Neuronal stem cell (in vitro differentiated cells): ENCODE results near the gene WDR38.
A peak's percentile ranks its signal among the peaks of the same experiment; 100 is the strongest.

Experiments
- DNase-seq: peaks from one replicate; pipeline ENCODE4 v3.0.0-alpha.2; 2013; ENCODE audit warnings: low spot score
- H2AFZ ChIP-seq: one replicate; pipeline ENCODE4 v1.6.1; 2013; ENCODE audit warnings: mild to moderate bottlenecking, low read length, inconsistent platforms
- H2AK5ac ChIP-seq: 2 replicates; pipeline ENCODE4 v1.6.1; 2013; ENCODE audit warnings: low read depth, mild to moderate bottlenecking, inconsistent platforms, low read length, moderate library complexity, mixed read lengths
- H2BK120ac ChIP-seq: 2 replicates; pipeline ENCODE4 v1.6.1; 2013; ENCODE audit warnings: low read depth, mild to moderate bottlenecking, inconsistent platforms, low read length, moderate library complexity, mixed read lengths
- H2BK12ac ChIP-seq: one replicate; pipeline ENCODE4 v1.6.1; 2013; ENCODE audit warnings: low read length, inconsistent platforms
- H2BK15ac ChIP-seq: 2 replicates; pipeline ENCODE4 v1.6.1; 2013; ENCODE audit warnings: mild to moderate bottlenecking, low read length, inconsistent platforms, mixed read lengths
- H2BK5ac ChIP-seq: one replicate; pipeline ENCODE4 v1.6.1; 2013; ENCODE audit warnings: inconsistent platforms, mild to moderate bottlenecking, low read length, moderate library complexity
- H3K14ac ChIP-seq: one replicate; pipeline ENCODE4 v1.6.1; 2013; ENCODE audit warnings: low read length, inconsistent platforms
- H3K18ac ChIP-seq: 2 replicates; pipeline ENCODE4 v1.6.1; 2013; ENCODE audit warnings: low read length, inconsistent platforms
- H3K23ac ChIP-seq: 2 replicates; pipeline ENCODE4 v1.6.1; 2013; ENCODE audit warnings: low read depth, mild to moderate bottlenecking, mixed read lengths, low read length, inconsistent platforms; ENCODE audit not compliant: poor library complexity
- H3K27ac ChIP-seq: replicated peaks from 3 replicates; pipeline ENCODE4 v1.5.1; 2013; ENCODE audit warnings: low read length, inconsistent platforms
- H3K27me3 ChIP-seq, 3 experiments: 2 replicates each; pipeline ENCODE4 v1.6.1; 2013; ENCODE audit warnings: low read length in 3 of 3, mild to moderate bottlenecking in 2 of 3, inconsistent platforms in 1 of 3, low read depth in 1 of 3, mixed read lengths in 1 of 3, moderate library complexity in 1 of 3; ENCODE audit not compliant: control insufficient read depth in 3 of 3, insufficient read depth in 3 of 3
- H3K36me3 ChIP-seq, 2 donors: replicated peaks in 1 of 2; 2 replicates each; pipeline ENCODE4 v1.6.1; 2013; ENCODE audit warnings: low read length in 2 of 2; ENCODE audit not compliant: control insufficient read depth in 2 of 2, insufficient read depth in 2 of 2
- H3K4ac ChIP-seq: 2 replicates; pipeline ENCODE4 v1.6.1; 2013; ENCODE audit warnings: inconsistent platforms, mild to moderate bottlenecking, low read length, moderate library complexity
- H3K4me1 ChIP-seq, 2 donors: 1 replicate in 1 of 2; 2 replicates in 1 of 2; pipeline ENCODE4 v1.6.1; 2013; ENCODE audit warnings: low read length in 2 of 2, low read depth in 1 of 2; ENCODE audit not compliant: control insufficient read depth in 2 of 2, insufficient read depth in 1 of 2
- H3K4me2 ChIP-seq: one replicate; pipeline ENCODE4 v1.6.1; 2013; ENCODE audit warnings: mild to moderate bottlenecking, low read length, inconsistent platforms; ENCODE audit not compliant: insufficient read depth, poor library complexity, severe bottlenecking
- H3K4me3 ChIP-seq, 2 donors: 2 replicates each; pipeline ENCODE4 v1.5.1; 2013; ENCODE audit warnings: low read length in 2 of 2, mild to moderate bottlenecking in 2 of 2, inconsistent platforms in 1 of 2, moderate library complexity in 1 of 2
- H3K79me1 ChIP-seq: one replicate; pipeline ENCODE4 v1.6.1; 2013; ENCODE audit warnings: low read depth, mild to moderate bottlenecking, inconsistent platforms, low read length, moderate library complexity
- H3K9ac ChIP-seq: one replicate; pipeline ENCODE4 v1.6.1; 2013; ENCODE audit warnings: mild to moderate bottlenecking, low read depth, low read length, inconsistent platforms; ENCODE audit not compliant: poor library complexity
- H3K9me3 ChIP-seq, 2 donors: replicated peaks in 1 of 2; 2 replicates each; pipeline versions ENCODE3 to v1.6.1; 2013; ENCODE audit warnings: low read length in 2 of 2, mild to moderate bottlenecking in 2 of 2, inconsistent platforms in 1 of 2, low read depth in 1 of 2, mixed read lengths in 1 of 2, moderate library complexity in 1 of 2; ENCODE audit not compliant: control insufficient read depth in 2 of 2, insufficient read depth in 1 of 2
- H4K8ac ChIP-seq: one replicate; pipeline ENCODE4 v1.6.1; 2013; ENCODE audit warnings: low read depth, mild to moderate bottlenecking, inconsistent platforms, low read length, moderate library complexity
- H4K91ac ChIP-seq: one replicate; pipeline ENCODE4 v1.6.1; 2013; ENCODE audit warnings: low read length, low read depth, mild to moderate bottlenecking, inconsistent platforms; ENCODE audit not compliant: poor library complexity
- WGBS, 2 donors: extraction: QIAGEN DNeasy Blood & Tissue Kit; methylation state at CpG; one replicate each; pipeline ENCODE4 v1.1.7; 2013; ENCODE audit warnings: missing lambda C conversion rate in 2 of 2, mixed read lengths in 1 of 2; ENCODE audit not compliant: insufficient read length in 2 of 2, insufficient replicate concordance in 1 of 2; ENCODE audit errors: extremely low coverage in 2 of 2; 5-methylcytosine and 5-hydroxymethylcytosine counted together

Gene WDR38

GRCh38 chr9:124859803-124860581, 6.7 kb downstream of the WDR38 start:
- H3K36me3 ChIP-seq = peaks cover 43 to 51% of the 10 kb centered on the region in 2 donors
- WGBS, 2 donors = no CpG with 5 or more reads among the region's 10 CpGs
- no peak for DNase-seq
- H3K79me1 ChIP-seq = peaks cover 12% of the 10 kb centered on the region
- no peak overlapping the region for H2AFZ ChIP-seq
- H3K4me3 ChIP-seq = peak overlapping the region in 1 of 2 donors; percentile 96
- H4K8ac ChIP-seq = no peak overlapping the region
- peaks cover 7 to 11% of the 10 kb centered on the region in 2 donors for H3K4me1 ChIP-seq
- no peak overlapping the region for H2BK12ac ChIP-seq
- H3K4ac ChIP-seq = no peak overlapping the region
- no peak overlapping the region for H3K18ac ChIP-seq
- no peak overlapping the region for H4K91ac ChIP-seq
- no peak overlapping the region for H2AK5ac ChIP-seq
- no peak overlapping the region for H3K23ac ChIP-seq
- no peak overlapping the region for H3K27ac ChIP-seq
- H2BK15ac ChIP-seq = no peak overlapping the region
- H3K27me3 ChIP-seq = no peaks in the 10 kb centered on the region
- no peak overlapping the region for H2BK120ac ChIP-seq
- no peak overlapping the region for H3K14ac ChIP-seq
- no peak overlapping the region for H2BK5ac ChIP-seq
- H3K9ac ChIP-seq = no peak overlapping the region
- peak overlapping the region; percentile 80 for H3K4me2 ChIP-seq
- H3K9me3 ChIP-seq = no peaks in the 10 kb centered on the region

- H2AK5ac ChIP-seq = peak overlapping the region; percentile 99
- H3K14ac ChIP-seq = peak overlapping the region; percentile 84
- H3K9ac ChIP-seq = peak overlapping the region; percentile 99
- no peak overlapping the region for H2BK5ac ChIP-seq
- no peaks in the 10 kb centered on the region for H3K27me3 ChIP-seq
- H4K91ac ChIP-seq = peak overlapping the region; percentile 82
- no peak overlapping the region for H2AFZ ChIP-seq
- H2BK120ac ChIP-seq = no peak overlapping the region
- H3K36me3 ChIP-seq = peaks cover 43 to 51% of the 10 kb centered on the region in 2 donors
- peaks cover 7 to 11% of the 10 kb centered on the region in 2 donors for H3K4me1 ChIP-seq
- H3K79me1 ChIP-seq = peaks cover 12% of the 10 kb centered on the region
- no peak overlapping the region for H3K4ac ChIP-seq
- no peak overlapping the region for H3K27ac ChIP-seq
- H3K18ac ChIP-seq = peak overlapping the region; percentile 60
- no peak for DNase-seq
- WGBS, 2 donors = no CpG with 5 or more reads among the region's 12 CpGs
- H3K4me3 ChIP-seq = peak overlapping the region; percentile 94 to 96
- peak overlapping the region; percentile 78 for H4K8ac ChIP-seq
- H2BK15ac ChIP-seq = no peak overlapping the region
- H3K9me3 ChIP-seq = no peaks in the 10 kb centered on the region
- no peak overlapping the region for H2BK12ac ChIP-seq
- peak overlapping the region; percentile 80 for H3K4me2 ChIP-seq
- peak overlapping the region; percentile 98 for H3K23ac ChIP-seq
These were observed 7.5 kb downstream of the WDR38 start for GRCh38 chr9:124860582-124861341.

DNA sequence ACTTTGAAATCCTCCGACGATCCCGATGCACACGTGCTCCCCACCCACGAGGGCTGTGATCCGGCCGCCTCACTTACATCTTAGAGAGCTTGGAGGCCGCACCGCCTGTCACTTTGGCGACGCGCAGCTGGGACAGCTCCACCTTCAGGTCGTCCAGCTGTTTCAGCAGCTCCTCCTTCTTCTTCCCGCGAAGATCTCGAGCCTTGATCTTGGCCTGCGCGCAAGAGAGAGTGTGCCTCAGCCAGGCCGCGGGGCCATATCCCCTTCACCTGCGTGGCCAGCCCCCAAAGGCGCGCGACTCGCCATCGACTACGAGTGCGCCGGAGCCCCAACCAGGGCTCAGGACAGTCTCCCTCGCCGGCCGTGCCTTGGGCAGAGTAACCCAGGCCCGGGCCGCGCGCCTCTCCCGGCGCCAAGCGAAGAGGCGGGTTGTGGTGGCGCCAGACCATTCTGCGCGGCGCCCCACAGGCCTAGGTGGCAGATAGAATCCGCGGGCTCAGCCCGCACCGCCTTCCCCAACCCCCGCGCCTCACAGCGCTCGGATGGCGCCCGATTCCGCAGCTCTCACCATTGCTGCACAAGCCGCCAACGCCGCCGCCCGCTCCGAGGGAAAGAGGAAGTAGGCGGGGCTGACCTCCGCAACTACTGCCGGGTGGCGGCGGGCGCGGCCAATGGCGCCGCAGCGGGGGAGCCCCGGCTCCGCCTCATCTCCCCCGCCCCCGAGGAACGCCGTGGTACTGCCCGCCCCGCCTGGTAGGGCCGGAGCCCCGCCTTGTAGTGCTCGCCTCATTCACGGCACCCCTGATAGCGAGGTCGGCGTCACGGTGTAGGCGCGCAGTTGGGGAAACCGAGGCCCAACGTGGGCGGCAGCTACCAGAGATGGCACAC, 8.3 kb downstream of the WDR38 start, which contains the start of the genes ARPC5L and RPL35:
ARPC5L (plus strand) TSS at position 789 of the 888 bp plus-strand sequence. CDS start 7,161 bp downstream, outside the sequence.
RPL35 (minus strand) TSS at position 616 of the 888 bp plus-strand sequence; CDS start at position 571, 45 bp downstream.
- peaks cover 41 to 47% of the 10 kb centered on the region in 2 donors for H3K36me3 ChIP-seq
- peak within 1 kb of the TSS; percentile 58 for H2BK15ac ChIP-seq
- no peaks in the 10 kb centered on the region for H3K9me3 ChIP-seq
- H4K8ac ChIP-seq = peak within 1 kb of the TSS; percentile 78
- H3K4me2 ChIP-seq = peak within 1 kb of the TSS; percentile 80
- no peaks in the 10 kb centered on the region for H3K27me3 ChIP-seq
- peaks cover 7 to 11% of the 10 kb centered on the region in 2 donors for H3K4me1 ChIP-seq
- H3K4me3 ChIP-seq = peak within 1 kb of the TSS; percentile 94 to 96
- peak; percentile 91 for DNase-seq
- H2BK12ac ChIP-seq = peak within 1 kb of the TSS; percentile 89
- peak within 1 kb of the TSS; percentile 99 for H2AFZ ChIP-seq
- no CpG with 5 or more reads among the region's 92 CpGs for WGBS, 2 donors
- peak within 1 kb of the TSS; percentile 98 for H3K23ac ChIP-seq
- peak within 1 kb of the TSS; percentile 88 for H3K27ac ChIP-seq
- H3K9ac ChIP-seq = peak within 1 kb of the TSS; percentile 99
- H2AK5ac ChIP-seq = peak within 1 kb of the TSS; percentile 99
- H2BK120ac ChIP-seq = no peak within 1 kb of the TSS
- H3K18ac ChIP-seq = peak within 1 kb of the TSS; percentile 98
- peak within 1 kb of the TSS; percentile 100 for H3K4ac ChIP-seq
- peak within 1 kb of the TSS; percentile 96 for H3K14ac ChIP-seq
- H3K79me1 ChIP-seq = peaks cover 12% of the 10 kb centered on the region
- peak within 1 kb of the TSS; percentile 82 for H4K91ac ChIP-seq
- peak within 1 kb of the TSS; percentile 99 for H2BK5ac ChIP-seq
